Activated CD8-positive, alpha-beta memory T cell treated with anti-CD3 and anti-CD28 coated beads, Interleukin-2, amount 50 U/mL, for 24 hours (primary cell): Measurements from ENCODE around the gene DYTN.
"Not testable (repeated sequence)": the region's sequence is repeated elsewhere in the genome, so short reads cannot be mapped to it uniquely, and the experiment has no call there.

Experiments used
- DNase-seq: peaks from one replicate; pipeline ENCODE4 v3.0.0-alpha.2; 2020; ENCODE audit errors: extremely low read depth

Gene DYTN

DNA sequence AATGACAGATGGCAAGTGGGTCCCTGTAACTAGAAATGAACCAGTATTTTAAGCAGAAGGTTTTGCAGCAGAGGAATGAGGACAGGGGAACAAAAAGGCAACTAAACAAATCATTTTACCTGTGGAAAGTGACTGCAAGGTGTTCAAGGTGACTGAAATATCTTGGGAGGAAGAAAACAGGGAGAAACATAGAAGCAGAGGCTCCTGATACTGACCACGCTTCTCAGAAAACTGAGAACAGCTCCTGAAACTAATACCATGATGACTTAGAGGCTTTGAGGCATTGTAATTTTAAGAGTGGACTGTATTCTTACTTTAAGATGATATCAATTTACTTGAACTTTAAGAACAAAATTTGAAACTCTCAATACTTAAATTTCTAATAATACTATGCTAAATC lies at the start of gene DYTN:
DYTN (minus strand) TSS at position 101 of the 400 bp plus-strand sequence. CDS start 117 bp downstream, outside the sequence.
- DNase-seq = no peak

DNA sequence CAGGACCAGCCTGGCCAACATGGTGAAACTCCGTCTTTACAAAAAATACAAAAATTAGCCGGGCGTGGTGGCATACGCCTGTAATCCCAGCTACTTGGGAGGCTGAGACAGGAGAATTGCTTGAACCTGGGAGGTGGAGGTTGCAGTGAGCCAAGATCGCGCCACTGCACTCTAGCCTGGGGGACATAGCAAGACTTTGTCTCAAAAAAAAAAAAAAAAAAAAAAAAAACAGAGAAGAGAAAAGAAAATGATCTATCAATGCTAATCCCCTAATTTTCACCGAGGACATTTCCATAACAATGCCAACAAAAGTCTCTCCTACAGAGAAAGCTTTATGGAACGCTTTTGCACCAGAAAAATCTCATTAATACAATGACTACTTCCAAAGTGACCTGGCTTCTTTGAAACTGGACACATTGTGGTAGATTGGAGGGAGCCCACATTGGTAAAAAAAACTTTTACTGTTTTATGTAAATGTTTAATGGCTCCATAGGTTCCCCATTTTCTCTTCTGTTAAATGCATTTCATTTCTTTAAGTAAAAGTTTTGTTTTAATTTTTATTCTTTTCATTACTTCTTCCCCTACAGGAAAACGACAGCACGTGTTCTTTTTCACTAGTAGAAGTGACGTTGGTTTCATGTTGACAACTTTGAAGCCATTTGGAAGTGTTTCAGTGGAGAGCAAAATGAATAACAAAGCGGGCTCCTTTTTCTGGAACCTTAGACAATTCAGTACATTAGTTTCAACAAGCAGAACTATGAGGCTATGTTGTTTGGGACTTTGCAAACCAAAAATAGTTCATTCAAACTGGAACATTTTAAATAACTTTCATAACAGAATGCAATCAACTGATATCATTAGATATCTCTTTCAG lies 48.1 kb upstream of the DYTN start:
- no peak for DNase-seq

GRCh38 chr2:206765242-206766056 lies 47.3 kb upstream of the DYTN start, which contains the start of the genes FASTKD2 and MDH1B:
FASTKD2 (plus strand) TSS chr2:206765606; CDS start chr2:206766694, 1,088 bp downstream.
MDH1B (minus strand) TSS chr2:206765328; CDS start chr2:206765271, 57 bp downstream.
- DNase-seq = peak; percentile 76

DNA sequence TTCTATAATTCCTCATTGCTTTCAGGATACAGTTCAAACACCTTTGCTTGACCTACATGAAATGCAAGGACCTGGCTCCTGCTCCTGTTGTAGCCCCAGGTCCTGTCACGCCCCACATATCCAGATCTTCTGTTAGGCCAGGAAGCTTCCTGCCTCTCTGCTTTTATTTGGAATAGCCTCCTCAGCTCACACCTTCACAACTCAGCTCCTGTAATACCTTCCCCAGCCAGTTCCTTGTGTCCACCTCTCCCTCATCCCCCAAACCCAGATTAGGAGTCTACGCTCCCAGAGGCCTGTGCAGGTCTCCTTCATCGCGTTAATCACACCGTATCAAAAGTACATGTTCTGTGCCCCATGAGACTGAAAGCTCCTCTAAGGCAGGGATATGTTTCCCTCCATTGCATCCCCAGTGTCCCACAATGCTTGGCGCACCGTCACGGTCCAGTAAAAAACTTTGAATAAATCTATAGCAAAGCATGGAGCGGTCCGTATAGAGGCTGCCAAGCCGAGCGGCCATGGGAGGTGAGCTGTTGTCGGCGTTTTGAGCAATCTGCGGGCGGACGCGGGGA lies 46.6 kb upstream of the DYTN start:
- DNase-seq = no peak

GRCh38 chr2:206756816-206757215 lies 38.6 kb upstream of the DYTN start:
- DNase-seq = no peak

- no peak for DNase-seq
These were observed 22.6 kb upstream of the DYTN start for GRCh38 chr2:206740800-206741199.

DNA sequence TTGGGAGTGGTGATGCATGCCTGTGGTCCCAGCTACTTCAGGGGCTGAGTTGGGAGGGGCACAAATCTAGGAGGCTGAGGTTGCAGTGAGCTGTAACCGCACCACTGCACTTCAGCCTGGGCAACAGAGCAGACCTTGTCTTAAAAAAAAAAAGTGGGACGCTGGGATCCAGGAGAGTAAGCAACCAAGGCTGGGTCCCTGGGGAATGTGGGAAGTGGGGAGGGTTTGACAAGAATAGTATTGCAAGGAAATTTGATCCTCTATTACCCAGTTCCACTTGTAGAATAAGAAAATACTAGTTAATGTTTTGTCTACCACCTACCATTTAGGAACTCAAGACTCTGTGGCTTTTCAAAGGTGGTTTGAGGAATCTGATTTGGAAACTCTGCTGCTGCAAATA lies 21.1 kb upstream of the DYTN start:
- DNase-seq = no peak

DNA sequence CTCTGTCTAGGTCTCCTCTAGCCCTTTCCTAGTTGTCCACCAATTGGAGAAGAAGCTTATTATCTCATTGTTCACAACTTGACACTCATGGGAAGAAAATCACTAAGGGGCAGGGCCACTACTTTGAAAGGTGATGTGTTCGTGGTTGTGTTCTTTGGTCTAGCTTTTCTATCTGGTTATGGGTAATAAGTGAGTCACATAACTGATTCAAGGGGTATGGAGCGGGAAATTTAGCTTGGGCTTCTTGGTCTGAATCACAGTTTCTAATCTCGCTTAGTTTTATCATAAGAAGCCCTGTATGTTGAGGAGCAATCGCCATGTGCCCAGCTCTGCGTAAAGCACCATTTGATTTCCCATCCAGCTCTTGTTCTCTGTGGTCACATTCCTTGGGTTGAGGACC lies 18.7 kb upstream of the DYTN start:
- DNase-seq = no peak

DNA sequence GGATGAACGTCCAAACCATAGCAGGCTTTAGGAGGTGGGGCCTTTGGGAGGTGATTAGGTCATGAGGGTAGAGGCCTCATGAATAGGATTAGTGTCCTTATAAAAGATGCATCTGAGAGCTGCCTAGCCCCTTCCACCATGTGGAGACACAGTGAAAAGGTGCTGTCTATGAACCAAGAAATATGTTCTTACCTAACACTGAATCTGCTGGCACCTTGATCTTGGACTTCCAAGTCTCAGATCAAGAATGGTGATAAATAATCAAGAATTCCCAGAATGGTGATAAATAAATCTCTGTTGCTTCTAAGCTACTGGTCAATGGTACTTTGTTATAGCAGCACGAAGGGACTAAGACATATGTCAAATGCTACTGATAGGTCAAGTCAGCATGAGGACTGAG lies 15.1 kb upstream of the DYTN start:
- no peak for DNase-seq

DNA sequence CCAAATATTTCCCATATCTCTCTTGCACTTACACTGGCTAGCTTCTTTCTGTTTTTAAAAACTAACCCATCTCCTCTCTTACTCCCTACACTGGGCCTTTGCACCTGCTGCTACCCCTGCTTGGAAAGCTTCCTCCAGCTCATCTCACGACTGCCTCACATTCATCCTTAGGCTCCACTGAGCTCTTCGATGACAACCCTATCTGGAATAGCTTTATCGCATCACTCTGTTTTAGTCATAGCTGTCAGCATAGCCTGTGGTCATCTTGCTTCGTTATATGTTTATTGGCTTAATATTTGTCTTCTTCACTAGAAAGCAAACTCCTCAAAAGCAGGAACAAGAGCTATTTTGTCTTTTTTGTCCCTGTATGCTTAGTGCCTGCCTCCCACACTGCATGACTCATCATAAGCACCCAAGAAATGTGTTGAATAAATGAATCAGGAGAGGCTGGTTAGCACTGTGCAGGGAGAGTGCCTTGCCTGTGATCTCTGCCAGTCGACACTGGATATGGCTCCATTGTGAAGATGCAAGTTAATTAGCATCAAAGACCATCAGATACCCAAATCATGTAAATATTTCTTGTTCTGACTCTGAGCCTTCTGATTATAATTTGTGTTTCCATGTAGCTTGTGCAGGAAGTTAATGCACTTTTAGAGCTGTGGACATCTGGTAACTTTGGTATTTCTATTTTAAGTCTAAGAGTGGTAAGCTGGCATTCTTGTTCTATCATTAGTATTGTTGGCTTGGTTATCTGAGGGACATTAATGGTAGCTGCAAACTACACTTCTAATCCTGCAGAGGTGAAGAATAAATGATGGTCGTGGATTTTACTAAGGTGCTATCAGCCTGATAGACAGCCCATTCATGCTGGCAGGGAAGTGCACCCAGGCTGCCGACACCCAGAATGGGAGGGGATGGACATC lies 10.3 kb upstream of the DYTN start:
- DNase-seq = no peak

- DNase-seq = no peak
These were observed 9.1 kb upstream of the DYTN start for GRCh38 chr2:206727287-206727686.

DNA sequence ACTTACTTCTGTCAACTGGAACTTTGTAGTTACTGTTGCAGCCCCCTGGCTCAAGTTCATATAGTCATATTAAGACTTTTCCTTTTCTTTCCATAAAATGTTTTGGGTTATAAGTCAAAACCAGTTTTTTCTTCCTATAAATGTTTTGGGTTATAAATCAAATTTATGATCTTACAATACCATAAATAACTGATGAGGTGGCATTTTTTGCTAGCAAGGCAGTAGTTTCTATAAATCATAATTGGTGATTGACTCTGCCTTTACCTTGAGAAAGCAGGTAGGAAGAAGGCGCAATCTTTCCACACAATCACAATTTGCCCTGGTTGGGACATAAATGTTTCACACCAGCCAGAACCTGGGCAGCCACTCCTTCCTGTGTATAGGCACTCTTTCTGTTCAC lies 5.1 kb upstream of the DYTN start:
- DNase-seq = no peak

GRCh38 chr2:206721256-206721920 lies 3.2 kb upstream of the DYTN start:
- DNase-seq = no peak

GRCh38 chr2:206716623-206717022 lies 1.6 kb downstream of the DYTN start:
- no peak for DNase-seq

GRCh38 chr2:206715183-206715582 lies 3.0 kb downstream of the DYTN start:
- DNase-seq = not testable (repeated sequence)

- DNase-seq = no peak
These were observed 4.5 kb downstream of the DYTN start for GRCh38 chr2:206713746-206714145.

DNA sequence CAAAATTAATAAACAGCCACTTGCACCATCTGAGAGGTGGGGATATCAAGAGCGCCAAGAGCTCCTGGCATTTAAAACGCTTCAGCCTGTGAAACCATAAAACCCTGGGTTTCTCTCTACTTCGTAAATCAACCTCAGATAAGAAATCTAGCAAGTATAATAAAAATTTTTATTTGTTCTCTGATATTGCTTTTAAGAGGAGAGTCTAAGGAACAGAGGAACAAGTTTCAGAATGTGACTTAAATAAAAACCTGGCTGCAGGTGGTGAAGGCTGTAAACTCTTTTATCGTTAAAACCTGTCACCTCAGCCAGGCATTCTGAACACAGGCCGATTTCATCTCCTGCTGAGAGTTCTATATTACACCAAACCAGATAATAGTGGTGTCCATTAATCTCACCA lies 9.9 kb downstream of the DYTN start:
- no peak for DNase-seq

DNA sequence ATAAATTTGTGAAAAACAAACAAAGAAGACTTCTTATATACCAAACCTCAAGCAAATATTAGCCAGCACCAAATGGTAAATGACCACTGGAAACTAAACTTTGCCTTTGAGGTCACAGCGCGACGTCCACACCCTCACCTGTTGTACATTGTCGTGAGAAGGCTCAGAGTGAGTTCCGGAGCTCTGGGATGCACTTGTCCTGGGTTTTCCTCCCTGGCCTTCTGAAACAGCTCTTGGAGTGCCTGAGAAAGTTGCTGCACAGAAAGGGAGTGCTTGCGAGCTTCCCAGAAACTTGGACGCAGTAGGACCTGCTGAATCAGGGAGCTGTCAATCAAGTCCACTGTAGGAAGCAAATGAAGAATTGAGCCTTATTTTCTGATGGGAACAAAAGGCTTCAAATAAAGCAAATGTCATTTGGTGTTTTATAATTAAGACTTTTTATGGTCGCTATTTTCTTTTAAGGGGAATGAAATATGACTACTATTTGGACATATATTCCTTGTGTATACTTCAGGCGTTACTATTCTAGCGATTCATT lies 11.0 kb downstream of the DYTN start:
- no peak for DNase-seq

GRCh38 chr2:206701952-206702605 lies 16.1 kb downstream of the DYTN start:
- DNase-seq = no peak

DNA sequence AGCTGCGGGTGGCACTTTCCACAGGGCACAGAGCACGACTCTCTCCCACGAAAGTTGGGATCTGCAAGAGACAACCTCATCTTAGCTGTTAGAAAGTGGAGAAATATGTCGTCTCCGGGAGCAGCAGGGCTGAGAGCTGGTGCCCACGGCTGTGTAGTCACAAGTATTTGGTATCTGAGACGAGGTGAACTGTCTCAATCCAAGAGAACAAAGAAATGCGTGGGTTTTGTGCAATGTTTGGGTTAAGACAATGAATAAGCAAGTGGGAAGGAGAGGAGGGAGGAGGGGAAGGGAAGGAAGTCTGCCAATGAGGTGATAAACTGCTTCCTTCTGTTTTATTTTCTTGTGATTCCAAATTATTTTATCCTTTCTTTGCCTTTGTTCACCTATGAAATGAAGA lies 18.0 kb downstream of the DYTN start:
- no peak for DNase-seq
